SK-N-MC (cell line): Measurements from ENCODE around the gene GAPDHS.

Experiments used
- EZH2 ChIP-seq: fragments of 200-600 bp; sonication (generic); IDR thresholded peaks from one replicate; pipeline ENCODE4 v1.6.1; 2017; ENCODE audit warnings: antibody characterized with exemption
- FOXP2 ChIP-seq: optimal IDR thresholded peaks from 2 replicates; pipeline ENCODE3; 2011; ENCODE audit warnings: mild to moderate bottlenecking, moderate library complexity; ENCODE audit not compliant: insufficient read depth; ENCODE audit errors: extremely low read length, control extremely low read depth
- POLR2AphosphoS5 ChIP-seq: IDR thresholded peaks from 2 replicates; pipeline ENCODE4 v1.6.1; 2012; ENCODE audit warnings: mild to moderate bottlenecking, low read depth, low read length, borderline replicate concordance

DNA sequence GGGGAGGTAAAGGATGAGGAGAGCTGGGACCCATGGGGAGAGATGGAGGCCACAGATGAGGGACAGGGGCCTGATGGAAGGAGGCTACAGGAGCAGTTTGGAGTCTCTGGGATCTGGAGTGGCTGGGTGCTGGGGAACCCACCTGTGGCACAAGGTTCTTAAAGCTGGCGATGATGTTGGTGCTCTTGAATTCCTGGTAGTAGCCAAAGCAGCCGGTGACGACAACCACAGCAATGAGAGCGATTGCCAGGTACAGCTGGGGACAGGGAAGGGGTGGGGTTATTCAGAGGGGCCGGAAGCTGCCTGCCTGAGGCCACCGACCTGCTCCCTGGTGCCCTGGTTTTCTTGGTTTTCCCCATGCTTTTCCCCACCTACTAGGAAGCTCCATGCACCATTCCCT lies 27.4 kb downstream of the GAPDHS start:
- TF ChIP-seq POLR2AphosphoS5 (no peak), EZH2 (no peak), FOXP2 (no peak)
